Hypothalamus (tissue), 51 donors: ENCODE results near the gene SCFD2.
"Not testable (repeated sequence)": the region's sequence is repeated elsewhere in the genome, so short reads cannot be mapped to it uniquely, and the experiment has no call there.

Experiments
- DNase-seq, 51 donors: peaks; one replicate each; lab custom pipeline; 2025; lab: John Stamatoyannopoulos, UW

The SCFD2 gene

DNA sequence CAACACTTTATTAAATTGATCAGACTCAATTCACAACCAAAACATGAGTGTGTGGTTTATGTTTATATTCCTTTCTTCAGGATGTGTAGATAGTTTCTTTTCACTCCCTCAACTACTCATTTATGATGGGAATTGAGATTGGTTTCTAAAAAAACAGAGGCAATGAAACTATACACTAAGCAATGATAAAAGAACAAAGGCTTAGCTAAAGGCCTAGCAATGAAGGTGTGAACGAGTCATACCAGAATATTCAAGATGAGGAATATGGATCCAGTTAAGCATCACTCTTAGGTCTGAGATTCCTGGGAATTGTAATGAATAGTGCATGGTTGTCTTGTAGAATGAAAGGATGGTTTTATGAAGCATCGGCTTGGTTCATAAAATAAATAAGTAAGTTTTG, 521.3 kb downstream of the SCFD2 start:
- DNase-seq, result no peak

DNA sequence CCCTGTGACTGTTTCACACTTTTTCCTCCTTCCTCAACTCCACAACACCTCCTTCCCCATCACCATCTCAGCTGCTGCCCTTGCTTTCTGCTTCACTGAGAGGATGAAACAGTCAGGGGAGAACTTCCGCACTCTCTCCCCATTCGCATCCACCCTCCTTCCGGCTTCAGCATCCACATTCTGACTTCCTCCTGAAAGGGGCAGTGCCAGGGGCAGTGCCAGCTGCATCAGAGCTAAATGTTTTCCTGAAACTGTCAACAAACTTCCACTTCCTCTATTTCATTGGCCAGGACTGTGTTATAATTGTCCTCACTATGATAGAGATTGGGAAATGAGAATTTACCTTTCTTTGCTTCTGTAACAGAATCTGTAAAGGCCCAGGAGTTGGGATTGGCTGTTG, 521.9 kb downstream of the SCFD2 start:
- DNase-seq, result peak in 16 of 51 donors; percentile 3 to 36 (median 14)

DNA sequence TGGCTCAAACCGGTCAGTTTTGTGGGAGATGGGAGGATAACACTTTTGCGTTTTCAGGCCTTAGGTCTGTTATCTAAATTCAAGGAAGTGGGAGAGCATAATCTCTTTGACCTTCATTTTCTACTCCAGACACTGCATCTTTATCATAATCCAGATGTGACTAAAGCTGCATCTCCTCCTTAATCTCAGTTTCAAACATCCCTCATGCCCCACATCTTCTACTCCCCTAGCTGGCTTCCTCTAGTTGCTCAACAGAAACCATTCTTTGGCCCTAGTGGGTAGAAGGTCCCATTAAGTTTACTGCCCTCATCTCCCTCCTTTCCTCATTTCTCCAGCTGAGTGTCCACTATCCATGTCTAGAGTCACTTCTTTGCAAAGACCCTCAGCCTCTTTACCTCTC, 522.5 kb downstream of the SCFD2 start:
- no peak for DNase-seq

DNA sequence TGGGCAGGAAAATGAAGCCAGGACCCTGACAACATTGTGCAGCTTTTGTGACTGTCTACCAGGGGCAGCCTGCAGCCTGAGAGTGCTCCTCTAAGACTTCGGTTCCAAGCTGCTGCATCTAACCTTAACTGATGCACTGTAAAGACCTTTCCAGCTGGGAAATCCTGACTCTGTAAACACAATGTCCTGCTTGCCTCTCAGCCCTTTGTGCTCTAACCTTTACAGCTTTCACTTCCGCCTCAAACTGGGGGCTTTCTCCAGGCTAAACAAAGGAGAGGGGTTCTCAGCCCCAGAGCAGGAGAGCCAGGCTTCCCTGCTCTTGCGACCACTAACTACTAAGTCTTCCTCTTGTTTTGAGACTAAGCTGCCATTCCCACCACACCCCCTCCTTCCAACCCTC, 523.1 kb downstream of the SCFD2 start:
- no peak for DNase-seq

DNA sequence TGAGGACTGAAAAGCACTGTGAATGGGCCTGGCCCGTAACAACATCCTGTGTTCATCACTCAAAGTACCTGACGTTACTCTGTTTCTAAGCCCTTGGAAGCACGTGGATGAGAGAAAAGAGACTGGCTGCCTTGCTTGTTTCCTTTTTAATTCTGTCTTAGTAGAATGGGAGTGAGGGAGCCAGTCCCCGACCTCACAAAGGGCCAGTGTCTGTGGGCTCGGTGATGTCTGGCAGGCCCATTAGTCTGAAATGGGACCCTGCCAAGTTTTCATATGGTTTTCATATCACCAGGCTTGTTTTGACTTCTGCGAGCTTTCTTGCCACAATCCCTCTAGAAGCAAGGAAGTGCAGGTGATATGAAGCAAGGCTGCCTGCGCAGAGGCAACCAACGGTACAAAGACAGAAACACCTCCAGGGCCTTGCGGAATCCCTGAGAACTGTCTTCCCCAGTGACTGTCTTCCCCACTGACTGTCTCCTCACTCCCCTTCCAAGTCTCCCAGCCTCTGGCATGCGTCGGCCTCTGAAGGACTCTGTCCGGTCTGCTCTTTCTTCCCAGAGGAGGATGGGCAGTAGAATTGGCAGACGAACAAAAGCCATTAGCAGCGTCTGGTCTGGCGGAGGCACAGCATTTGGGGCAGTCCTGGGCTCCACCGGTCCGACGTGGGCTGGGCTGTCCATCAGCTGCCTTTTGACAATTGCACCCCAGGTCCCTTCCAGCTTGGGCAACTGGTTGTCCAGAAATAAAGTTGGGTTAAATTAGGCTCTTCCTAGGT, 524.0 kb downstream of the SCFD2 start:
- peak in 26 of 51 donors; percentile 2 to 49 (median 26) for DNase-seq

DNA sequence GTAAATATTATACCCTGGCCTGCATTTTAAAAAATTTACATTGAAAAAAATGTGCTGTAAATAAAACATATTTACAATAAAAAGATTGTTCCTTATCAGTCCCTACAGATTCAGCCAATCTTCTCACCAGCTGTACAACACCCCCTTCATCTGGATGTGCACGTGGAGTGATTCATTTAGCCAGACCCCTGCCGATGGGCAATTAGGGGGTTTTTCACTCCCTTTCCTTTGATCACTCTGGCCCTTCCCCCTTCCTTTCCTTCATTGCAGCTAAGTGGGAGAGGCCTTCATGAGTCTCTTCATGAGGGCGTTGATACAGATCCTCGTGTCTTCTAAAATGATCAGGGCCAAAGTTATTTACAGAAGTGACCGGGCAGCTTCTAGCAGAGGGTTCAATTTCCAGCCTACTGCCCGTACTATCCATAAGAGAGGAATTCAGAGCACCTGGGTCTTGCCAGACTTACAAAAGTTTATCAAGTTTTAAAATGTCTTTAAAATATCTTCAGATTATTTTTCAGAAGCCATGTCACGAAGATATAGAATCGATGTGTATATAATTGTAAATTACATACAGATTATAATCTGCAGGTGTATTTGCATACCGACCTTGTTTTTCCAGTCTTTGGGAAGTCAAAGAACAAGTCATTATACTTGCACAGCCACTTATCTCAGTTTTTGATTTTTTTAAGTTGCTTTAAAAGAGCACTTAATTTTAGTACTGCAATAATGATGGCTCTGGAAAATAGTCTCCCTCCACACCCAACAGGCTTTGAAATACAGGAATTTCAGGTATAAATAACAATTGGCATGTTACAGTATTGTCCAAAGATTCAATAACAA, 525.1 kb downstream of the SCFD2 start:
- no peak for DNase-seq

DNA sequence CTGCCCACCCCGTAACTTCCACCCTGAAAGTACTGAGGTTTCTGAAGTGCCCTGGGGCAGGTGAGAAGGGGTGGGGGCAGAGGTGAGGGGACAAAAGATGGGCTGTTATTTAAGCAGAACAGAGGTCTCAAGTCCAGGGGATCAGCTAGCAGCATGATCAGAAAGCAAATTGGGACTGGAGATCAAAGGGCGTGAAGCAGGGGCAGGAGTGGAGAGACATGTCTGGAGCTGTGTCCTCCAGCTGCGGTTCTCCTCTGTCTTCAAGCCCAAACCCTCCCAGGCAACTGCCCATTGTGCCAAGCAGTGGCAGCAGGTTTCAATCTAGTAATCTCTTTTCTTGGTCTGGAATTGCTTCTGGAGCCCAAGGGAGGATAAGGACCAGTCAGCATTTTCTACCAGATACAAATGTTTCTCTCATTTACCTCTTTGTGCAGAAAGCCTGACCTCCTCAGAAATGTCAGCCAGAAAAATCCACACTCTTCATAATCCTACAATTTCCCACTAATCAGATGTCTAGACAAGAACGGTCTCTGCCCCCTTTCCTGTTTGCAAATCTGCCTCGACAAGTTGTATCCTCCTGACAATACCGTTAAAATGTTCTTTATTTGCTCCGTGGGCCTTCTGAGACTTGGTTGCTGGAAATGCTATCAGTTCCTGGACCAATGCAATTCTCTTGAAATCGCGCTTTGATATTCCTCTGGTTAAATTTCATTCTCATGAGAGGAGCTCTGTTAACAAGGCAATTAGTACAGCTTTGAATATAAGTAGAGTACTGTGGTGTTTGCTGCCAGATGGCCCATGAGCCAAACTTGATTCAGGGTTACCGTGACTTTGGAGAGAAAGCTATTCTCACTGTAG, 526.9 kb downstream of the SCFD2 start:
- DNase-seq, result no peak

DNA sequence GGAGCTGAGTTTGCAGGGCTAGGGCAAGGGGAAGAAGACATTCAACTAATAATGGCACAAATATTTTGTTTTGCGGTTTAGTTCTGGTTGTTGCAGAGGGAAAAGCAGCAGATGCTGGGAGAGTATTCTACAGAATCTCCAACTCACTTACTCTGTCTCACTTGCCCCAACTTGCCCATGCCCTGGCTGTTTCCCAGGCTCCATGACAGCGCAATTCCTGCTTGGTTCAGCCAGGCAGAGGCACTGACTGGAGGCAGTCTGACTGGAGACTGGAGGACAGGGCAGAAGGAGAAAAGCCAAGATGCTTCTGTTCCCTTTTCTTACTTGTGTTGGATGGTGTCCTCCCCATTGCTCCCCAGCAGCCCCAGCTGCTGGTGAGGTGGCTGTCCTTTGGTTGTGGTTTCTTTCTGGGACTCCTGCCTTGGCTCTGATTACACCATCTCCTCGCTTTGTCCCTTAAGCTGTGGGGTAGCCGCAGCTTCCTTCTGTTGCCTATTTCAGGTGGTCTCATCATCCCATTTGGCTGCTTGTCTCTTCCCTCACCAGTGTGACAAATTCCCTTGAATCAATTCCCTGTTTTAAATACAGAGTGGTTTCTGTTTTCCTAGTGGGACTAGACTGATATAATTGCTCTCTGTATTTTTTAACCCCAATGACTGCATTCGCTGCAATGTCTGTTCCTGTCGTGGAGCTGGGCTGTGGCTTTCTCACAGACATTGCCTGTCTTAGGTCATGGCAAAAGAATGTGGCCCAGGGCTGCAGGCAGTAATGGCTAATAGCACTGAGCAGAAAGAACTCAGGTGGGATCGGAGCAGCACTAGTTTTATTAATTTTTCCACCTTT, 527.9 kb downstream of the SCFD2 start:
- no peak for DNase-seq

DNA sequence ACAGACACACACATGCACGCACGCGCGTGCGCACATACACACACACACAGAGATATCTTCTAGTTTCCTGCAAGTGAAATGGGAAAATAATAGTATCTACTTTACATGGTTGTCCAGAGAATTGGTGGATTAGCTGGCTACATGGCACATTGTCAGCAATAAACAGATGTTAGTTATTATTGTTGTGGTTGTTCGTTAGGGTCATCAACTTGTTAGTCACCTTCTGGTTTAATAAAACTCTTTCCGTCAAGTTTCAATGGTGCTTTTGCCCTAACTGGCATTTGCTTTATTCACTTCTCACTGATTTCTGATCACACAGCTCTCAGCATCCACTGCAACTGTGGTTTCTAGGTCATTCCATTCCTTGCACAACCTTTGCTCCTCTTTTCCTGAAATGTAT, 529.2 kb downstream of the SCFD2 start:
- DNase-seq, result no peak

DNA sequence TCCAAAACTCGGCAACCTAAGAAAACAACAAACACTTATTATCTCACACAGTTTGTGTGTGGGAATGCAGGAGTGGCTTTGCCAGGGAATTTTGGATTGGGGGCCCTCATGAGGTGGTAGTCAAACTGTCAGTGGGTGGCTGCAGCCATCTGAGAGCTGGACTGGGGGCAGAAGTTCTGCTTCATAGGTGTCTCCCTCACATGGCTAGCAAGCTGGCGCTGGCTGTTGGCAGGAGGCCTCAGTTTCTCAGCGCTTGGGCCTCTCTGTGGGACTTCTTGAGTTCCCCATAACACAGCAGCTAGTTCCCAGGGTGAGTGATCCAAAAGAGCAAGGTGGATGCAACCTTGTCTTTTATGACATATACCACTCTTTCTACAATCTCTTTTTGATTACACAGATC, 529.7 kb downstream of the SCFD2 start:
- no peak for DNase-seq

DNA sequence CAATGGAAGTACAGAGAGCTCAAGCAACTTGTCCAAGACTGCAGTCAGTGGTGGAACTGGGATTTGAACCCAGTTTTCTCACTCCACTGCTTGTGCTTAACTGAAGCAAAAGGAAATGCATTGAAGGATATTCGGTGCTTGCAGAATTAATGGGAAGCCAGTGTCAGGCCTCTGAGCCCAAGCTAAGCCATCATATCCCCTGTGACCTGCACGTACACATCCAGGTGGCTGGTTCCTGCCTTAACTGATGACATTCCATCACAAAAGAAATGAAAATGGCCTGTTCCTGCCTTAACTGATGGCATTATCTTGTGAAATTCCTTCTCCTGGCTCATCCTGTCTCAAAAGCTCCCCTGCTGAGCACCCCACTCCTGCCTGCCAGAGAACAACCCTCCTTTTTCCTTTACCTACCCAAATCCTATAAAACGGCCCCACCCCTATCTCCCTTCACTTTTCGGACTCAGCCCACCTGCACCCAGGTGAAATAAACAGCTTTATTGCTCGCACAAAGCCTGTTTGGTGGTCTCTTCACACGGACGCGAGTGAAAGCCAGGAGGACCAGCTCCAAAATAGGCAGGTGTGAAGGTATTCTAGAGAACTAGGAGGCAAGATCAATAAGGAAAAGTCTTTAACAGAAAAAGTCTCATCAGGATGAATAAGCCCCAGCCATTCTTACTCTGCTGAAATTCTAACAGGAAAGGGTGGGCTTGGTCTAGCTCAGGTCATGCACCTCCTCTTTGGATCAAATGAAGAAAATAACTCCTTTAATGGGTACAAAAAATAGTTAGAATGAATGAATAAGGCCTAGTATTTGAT, 531.0 kb downstream of the SCFD2 start:
- not testable (repeated sequence) for DNase-seq

DNA sequence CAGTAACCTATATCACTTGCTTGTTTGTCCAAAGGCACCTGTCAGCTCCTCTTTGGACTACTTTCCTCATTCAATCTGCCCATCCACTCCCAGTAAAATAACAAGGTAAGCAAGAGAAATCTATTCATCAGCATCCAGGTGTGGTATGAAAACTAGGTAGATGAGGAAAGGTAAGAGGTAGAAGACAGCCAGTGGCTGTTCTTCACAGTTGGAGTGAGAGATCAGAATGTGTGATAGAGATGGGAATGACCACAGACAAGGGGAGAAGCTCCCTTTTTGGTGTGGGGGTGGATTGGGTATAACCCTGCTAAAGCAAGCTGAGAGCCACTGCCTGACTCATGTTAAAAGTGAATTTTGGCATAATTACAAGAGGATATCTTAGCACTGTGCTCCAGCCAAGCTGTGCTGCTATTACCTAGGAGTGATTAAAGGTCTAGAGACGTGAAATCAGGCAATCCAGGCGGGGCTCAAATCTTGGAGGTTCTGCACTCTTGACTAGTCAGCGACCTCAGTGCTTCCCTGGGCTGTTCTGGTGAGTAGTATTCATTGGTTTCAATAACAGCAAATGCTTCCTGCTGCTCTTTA, 531.8 kb downstream of the SCFD2 start:
- DNase-seq, result no peak

DNA sequence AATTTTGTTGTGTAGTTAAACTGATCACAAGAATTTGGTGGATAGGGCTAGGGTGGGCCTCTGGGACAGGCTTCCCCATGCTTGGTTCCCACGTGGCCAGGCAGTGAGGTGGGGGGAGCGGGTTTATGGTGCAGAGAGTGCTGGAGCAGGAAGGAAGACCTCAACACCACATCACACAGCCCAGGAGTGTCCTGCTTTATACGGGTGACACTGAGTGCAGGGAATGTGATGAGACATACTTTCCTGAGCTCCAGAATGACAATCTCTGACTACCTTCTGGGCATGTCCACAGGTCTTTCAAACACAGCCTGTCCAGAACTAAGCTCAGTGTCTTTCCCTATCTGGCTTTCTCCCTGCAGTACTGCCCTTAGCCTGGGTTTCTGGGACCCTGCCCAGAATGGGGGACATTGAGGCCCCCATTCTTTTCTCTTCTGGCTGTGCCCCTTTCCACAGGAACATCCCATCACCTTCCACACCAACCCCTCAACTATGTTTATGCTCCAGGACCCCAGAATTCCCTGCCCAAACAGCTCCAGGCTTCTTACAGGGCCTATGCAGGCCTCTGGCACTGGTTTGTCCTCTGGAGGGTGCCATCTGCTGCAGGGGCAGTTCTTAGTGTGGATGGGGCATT, 540.3 kb downstream of the SCFD2 start:
- DNase-seq, result no peak

DNA sequence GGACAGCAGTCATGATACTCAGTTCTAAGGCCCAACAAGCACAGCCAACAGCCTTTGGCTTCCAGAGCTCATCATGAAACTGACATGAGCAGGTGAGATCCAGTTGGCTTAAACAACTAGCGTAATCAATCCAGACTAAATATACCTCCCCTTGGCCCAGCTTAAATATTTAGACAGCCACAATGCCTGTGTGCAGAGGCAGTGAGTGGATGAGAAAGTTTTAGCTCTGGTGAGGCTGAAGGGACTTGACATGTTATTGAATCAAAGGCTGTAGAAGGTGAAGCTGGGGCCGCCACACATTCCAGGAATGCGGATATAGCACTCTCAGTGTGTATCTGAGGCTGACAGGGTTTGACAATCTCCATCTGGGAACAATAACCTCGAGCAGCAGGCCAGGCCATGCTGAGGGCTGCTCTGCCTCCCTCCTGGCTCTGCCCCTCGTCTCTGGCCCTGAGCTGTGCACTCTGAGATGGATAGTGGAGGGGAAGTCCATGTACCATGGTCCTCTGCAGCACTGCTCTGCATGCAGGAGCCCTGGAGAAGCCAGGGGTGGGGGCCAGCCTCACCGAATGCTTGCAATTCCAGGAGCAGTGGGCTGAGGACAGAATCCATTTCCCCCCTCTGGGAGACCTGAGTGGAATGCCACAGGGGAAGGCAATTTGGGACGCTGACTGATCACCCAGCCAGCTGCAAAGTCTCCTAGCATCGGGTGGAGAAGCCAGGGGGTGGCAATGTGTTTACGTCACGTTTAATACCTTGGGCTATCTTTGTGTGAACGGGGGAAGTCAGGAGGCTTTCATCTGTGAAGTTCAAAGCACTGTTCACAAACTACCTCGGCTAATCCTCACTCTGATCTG, 541.0 kb downstream of the SCFD2 start:
- no peak for DNase-seq

DNA sequence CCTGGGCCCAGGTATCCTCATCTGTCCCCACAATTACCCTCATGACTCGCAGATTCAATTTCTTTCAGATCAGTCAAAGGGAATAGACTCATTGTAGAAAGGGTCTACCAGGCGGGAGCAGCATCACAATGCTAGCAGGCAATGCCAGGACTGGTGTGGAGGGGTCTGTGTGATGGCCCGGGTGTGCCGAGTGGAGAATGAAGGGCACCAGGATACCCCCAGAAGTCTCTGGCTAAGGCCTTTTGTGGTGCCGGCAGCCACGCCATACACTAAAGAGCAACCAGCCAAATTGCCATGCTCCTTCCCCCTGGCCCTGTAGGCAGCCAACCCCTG, 541.6 kb downstream of the SCFD2 start:
- no peak for DNase-seq

DNA sequence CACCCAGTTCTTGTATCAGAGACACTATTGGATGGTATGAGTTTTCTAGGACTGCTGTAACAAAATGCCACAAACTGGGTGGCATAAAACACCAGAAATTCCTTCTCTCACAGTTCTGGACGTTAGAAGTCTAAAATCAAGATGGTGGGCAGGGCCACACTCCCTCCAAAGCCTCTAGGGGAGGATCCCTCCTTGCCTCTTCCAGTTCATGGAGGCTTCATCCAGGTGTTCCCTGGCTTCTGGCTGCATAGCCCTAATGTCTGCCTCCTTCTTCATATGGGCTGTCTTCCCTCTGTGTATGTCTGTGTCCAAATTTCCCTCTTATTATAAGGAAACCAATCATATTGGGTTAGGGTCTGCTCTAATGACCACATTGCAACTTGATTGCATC, 542.2 kb downstream of the SCFD2 start:
- no peak for DNase-seq
